K562 (cell line): ENCODE results near the gene PDHA2.

ENCODE experiments used
- GABPB2 ChIP-seq: fragments of 250-450 bp; sonication (Bioruptor Pico); conservative IDR thresholded peaks from 2 replicates; pipeline ENCODE4 v1.5.1; 2021; ENCODE audit warnings: mild to moderate bottlenecking
- HNRNPLL ChIP-seq: fragments of 200-400 bp; formaldehyde crosslinking; IDR thresholded peaks from 2 replicates; pipeline ENCODE4 v1.6.1; 2017; ENCODE audit warnings: low read length, low read depth, mild to moderate bottlenecking; ENCODE audit not compliant: poor library complexity, severe bottlenecking
- IRF2 ChIP-seq: sonication (generic); formaldehyde crosslinking; IDR thresholded peaks from 2 replicates; pipeline ENCODE4 v1.8.1; 2022; ENCODE audit warnings: mild to moderate bottlenecking, missing genetic modification reagents
- POLR2AphosphoS5 ChIP-seq: IDR thresholded peaks from 2 replicates; pipeline ENCODE4 v1.6.1; 2011; ENCODE audit warnings: mild to moderate bottlenecking, low read depth, low read length, moderate library complexity; ENCODE audit not compliant: control insufficient read depth, insufficient read depth
- RBM14 ChIP-seq: fragments of 200-400 bp; formaldehyde crosslinking; IDR thresholded peaks from 2 replicates; pipeline ENCODE4 v1.6.1; 2018; ENCODE audit warnings: low read depth, mild to moderate bottlenecking, low read length, moderate library complexity, borderline replicate concordance; ENCODE audit not compliant: insufficient read depth
- TF ChIP-seq, protein P1 (sequence below), 3 experiments: IDR thresholded peaks in 2 of 3; conservative IDR thresholded peaks in 1 of 3; 2 replicates each; pipeline ENCODE4 v1.5.1; 2011 to 2012; ENCODE audit warnings: low read length in 3 of 3, mild to moderate bottlenecking in 3 of 3, control low read depth in 2 of 3, improper control_type of control experiment in 1 of 3, inconsistent platforms in 1 of 3, low read depth in 1 of 3, mixed read lengths in 1 of 3, moderate library complexity in 1 of 3; ENCODE audit not compliant: insufficient read depth in 2 of 3
- TF ChIP-seq, protein P2 (sequence below): fragments of 250-450 bp; sonication (Bioruptor Pico); IDR thresholded peaks from 2 replicates; pipeline ENCODE4 v1.9.0; 2021; ENCODE audit warnings: mild to moderate bottlenecking
- TF ChIP-seq, protein P3 (sequence below): sonication (generic); formaldehyde crosslinking; IDR thresholded peaks from 2 replicates; pipeline ENCODE4 v1.4.0; 2020; ENCODE audit warnings: mild to moderate bottlenecking, missing genetic modification reagents

DNA sequence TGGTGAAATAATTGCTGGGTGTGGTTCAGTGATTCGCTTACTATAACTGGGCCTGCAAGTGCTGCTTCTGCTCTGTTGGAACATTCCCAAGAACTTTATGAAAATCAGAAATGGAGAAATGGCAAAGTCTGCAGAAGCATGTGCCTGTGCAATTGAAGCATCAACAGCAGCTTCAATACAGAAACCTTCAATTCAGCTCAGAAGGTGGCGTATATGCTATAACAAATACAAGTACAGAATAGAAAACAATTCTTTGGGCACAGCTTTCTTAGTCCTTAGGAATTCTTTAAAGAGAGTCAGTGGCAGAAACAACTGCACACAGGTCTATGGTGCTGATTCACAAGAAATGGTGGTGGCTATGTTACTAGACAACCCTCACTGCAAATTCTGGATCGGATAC is 18.0 kb upstream of the PDHA2 start:
- TF ChIP-seq RBM14 (no peak), HNRNPLL (no peak), IRF2 (CRISPR knock-in tag) (no peak), GABPB2 (CRISPR knock-in tag) (no peak), POLR2AphosphoS5 (no peak)
- TF ChIP-seq, protein P1, sequence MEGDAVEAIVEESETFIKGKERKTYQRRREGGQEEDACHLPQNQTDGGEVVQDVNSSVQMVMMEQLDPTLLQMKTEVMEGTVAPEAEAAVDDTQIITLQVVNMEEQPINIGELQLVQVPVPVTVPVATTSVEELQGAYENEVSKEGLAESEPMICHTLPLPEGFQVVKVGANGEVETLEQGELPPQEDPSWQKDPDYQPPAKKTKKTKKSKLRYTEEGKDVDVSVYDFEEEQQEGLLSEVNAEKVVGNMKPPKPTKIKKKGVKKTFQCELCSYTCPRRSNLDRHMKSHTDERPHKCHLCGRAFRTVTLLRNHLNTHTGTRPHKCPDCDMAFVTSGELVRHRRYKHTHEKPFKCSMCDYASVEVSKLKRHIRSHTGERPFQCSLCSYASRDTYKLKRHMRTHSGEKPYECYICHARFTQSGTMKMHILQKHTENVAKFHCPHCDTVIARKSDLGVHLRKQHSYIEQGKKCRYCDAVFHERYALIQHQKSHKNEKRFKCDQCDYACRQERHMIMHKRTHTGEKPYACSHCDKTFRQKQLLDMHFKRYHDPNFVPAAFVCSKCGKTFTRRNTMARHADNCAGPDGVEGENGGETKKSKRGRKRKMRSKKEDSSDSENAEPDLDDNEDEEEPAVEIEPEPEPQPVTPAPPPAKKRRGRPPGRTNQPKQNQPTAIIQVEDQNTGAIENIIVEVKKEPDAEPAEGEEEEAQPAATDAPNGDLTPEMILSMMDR (IDR thresholded peaks at IDR 0.05 in 2 of 3, conservative IDR thresholded peaks at IDR 0.05 in 1 of 3; ENCODE audit: insufficient read depth in 2 of 3, low read depth in 1 of 3, low read length in 3 of 3): no peak
- TF ChIP-seq, protein P2, sequence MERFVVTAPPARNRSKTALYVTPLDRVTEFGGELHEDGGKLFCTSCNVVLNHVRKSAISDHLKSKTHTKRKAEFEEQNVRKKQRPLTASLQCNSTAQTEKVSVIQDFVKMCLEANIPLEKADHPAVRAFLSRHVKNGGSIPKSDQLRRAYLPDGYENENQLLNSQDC (CRISPR knock-in tag): no peak
- TF ChIP-seq, protein P3, sequence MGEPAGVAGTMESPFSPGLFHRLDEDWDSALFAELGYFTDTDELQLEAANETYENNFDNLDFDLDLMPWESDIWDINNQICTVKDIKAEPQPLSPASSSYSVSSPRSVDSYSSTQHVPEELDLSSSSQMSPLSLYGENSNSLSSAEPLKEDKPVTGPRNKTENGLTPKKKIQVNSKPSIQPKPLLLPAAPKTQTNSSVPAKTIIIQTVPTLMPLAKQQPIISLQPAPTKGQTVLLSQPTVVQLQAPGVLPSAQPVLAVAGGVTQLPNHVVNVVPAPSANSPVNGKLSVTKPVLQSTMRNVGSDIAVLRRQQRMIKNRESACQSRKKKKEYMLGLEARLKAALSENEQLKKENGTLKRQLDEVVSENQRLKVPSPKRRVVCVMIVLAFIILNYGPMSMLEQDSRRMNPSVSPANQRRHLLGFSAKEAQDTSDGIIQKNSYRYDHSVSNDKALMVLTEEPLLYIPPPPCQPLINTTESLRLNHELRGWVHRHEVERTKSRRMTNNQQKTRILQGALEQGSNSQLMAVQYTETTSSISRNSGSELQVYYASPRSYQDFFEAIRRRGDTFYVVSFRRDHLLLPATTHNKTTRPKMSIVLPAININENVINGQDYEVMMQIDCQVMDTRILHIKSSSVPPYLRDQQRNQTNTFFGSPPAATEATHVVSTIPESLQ: no peak
